GM19452 (cell line): Measurements from ENCODE around the gene CORT.
"Not testable (repeated sequence)": the region's sequence is repeated elsewhere in the genome, so short reads cannot be mapped to it uniquely, and the experiment has no call there.

Source experiments
- ATAC-seq: cut with Tn5 transposase; IDR thresholded peaks from one replicate; pipeline ENCODE4 v1.9.1; 2021; ENCODE audit not compliant: unreplicated experiment

Gene CORT

DNA sequence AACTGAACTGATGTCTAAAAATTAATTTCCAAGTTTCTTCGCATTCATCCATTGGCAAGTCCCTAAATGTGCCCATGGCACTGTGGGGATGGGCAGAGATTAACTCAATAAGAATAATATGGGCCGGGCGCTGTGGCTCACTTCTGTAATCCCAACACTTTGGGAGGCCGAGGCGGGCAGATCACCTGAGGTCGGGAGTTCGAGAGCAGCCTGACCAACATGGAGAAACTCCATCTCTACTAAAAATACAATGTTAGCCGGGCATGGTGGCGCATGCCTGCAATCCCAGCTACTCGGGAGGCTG, 24.4 kb downstream of the CORT start:
- ATAC-seq = not testable (repeated sequence)

DNA sequence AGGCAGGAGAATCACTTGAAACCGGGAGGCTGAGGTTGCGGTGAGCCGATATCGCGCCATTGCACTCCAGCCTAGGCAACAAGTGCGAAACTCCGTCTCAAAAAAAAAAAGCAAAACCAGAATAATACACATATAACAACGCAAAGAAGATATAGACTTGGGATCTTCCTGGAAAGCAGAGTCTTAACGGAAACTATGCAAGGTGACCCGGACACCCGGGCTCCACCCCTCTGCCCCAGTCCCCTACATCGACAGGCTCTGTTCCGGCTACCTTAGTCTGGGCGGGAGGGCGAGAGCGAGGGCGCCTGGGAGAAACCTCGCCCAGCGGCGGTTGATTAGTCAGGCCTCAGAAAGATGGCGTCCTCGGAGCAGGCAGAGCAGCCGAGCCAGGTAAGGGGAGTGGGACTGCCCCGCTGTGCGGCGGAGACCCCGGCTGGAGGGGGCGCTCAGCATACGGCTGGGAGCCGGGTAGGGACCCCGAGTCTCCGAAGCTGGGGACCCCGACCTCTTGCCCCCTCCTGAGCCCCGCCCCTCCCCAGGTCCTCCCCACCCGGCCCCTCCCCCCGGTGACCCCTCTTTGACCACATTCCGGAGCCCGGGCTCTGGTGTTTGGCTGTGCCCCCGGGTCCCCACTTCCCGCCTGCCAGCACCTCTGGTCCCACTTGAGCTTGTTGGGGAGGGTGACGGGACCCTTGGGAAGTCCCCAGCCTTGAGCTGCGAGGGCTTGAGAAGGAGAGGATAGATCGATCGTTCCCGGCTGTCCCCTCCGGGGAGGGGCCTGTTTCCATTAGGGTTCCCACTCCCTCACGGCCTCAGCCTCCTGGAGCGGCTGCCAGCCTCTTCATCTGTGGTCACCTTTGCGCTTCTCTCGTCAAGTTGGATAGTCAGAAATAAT, 25.0 kb downstream of the CORT start, which contains the start of gene PEX14:
Gene PEX14, plus strand, starts transcription at position 338 of the 895 bp plus-strand sequence. Its CDS starts 17 bp downstream, at position 355.
- peak; percentile 57 for ATAC-seq

DNA sequence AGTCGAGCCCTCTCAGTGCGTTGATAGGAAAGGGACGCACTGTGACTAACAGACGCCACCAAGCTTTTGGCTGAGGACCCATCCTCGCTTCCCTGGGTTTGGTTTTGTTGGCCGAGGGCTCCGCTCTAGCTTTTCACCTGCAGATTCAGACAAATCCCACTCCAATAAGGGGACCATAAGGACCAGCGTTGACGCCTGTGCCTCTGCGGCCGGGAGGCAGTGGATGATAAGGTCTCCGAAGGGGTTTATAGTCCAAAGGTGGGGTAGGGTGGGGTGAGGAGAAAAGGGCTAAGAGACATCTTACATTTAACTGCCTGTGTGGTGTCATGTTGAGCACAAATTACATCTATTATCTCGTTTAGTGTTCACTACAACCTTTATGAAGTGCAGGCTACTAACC, 25.7 kb downstream of the CORT start:
- no peak for ATAC-seq

DNA sequence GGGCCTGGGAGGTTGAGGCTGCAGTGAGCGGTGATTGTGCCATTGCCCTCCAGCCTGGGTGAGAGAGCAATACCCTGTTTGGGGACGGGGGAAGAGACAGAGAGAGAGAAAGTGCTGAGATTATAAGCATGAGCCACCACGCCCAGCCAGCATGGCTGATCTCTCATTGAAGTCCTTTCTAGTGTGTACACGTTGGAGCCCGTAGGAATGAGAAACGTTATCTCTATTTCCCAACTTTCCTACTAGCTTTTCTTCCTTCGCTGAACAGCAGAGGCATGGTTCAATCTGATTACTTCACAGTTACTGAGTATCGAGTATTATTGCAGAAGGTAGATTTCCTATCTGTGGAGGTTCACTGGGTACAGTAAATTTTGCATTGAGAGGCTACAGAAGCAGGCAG, 29.5 kb downstream of the CORT start:
- no peak for ATAC-seq

DNA sequence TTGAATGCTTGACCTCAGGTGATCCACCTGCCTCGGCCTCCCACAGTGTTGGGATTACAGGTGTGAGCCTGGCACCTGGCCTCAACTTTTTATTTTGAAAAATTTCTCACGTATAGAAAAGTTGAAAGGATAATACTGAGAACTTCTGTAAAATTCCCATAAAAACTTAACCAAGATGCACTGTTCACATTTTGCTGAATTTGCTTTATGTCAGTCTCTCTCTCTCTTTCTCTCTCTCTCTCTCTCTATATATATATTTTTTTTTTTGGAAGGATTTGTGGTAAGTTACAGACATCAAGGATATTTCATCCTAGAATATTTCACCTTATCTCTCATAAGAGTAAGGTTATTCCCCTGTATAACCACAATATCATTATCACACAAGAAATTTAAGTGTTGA, 30.8 kb downstream of the CORT start:
- ATAC-seq = no peak

DNA sequence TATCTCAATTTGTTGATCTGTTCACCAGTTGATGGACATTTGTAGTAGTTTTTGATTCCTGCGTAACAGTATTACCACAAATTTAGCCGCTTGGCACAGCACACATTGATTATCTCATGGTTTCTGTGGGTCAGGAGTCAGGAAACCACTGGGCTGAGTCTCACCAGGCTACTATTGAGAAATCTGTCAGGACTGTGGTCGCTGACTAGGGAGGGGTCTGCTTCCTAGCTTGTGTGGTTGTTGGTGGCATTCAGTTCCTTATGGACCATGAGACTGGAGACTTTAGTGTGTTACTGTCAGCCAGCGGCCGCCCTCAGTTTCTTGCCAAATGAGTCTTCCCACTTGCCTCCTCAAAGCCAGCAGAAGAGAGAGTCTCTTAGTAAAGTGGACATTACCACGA, 34.7 kb downstream of the CORT start:
- no peak for ATAC-seq

DNA sequence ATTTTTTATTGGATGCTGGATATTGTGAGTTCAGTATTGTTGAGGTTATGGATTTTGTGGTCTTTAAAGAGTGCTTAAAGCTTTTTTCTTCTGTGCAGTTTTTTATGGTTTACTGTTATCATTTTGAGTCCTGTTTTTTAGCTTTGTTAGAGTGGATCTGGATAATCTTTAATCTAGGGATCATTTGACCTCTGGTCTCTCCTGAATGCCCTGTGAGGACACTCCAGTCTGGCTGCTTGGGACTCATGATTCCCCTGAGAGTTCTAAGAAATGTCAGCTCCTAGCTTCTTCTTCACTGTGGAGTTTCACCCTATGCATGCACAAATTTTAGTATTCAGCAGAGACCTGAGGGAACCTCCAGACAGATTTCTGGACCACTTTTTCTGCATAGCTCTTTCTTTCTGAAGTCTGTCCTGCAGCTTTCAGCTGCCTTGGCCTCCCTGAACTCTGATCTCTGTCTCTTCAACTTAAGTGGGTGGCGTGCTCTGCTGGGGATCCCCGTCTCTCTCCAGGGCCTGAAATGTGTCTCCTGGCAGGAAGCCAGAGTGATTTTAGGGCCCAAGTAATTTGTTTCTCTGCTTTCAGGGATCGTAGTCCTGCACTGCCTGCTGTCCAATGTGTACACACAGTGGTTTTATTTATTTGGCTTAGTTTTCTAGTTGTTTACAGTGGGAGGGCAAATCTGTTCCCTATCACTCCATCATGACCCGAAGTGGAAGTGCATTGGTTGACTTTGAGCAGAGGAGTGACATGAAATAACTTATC, 39.6 kb downstream of the CORT start:
- ATAC-seq = no peak

DNA sequence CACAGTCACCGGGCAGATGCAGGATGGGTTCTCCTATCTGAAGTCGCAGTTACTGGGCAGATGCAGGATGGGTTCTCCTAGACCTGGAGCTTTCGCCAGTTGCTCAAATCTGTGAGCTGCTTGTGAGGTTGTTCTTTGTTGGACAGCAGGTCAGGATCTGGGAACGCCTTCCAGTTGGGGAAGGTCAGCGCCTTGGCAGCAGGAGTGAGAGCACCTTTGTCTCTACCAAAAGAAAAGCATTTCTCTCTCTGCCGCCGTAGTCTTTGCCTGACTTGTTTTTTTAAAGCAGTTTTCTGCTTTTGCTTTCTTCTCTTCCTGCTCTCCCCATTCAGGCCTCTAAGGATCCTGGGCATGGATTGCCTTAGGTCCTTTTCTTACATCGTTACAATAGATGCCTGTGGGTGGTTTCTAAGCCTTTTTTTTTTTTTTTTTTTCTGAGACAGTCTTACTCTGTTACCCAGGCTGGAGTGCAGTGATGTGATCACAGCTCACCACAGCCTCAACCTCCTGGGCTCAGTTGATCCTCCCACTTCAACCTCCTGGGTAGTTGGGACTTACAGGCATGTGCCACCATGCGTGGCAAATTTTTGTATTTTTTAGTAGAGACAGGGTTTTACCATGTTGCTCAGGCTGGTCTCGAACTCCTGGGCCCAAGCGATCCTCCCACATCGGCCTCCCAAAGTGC, 40.6 kb downstream of the CORT start:
- ATAC-seq = no peak

DNA sequence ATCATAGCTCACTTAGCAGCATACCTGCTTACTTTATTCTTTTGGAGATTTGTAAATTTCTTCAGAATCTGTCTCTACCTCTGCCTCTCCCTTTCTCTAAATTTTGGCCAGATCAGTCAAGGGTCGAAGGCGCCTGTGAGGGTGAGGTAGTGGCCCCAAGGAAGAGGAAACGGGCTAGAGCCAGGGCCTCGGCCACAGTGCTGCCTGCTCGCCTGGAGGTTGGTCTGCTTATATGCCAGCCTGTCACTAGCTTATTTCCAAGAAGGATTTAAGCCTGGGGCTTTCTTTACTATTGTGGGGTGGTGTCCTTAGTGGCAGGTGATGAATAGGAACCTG, 44.6 kb downstream of the CORT start:
- no peak for ATAC-seq

DNA sequence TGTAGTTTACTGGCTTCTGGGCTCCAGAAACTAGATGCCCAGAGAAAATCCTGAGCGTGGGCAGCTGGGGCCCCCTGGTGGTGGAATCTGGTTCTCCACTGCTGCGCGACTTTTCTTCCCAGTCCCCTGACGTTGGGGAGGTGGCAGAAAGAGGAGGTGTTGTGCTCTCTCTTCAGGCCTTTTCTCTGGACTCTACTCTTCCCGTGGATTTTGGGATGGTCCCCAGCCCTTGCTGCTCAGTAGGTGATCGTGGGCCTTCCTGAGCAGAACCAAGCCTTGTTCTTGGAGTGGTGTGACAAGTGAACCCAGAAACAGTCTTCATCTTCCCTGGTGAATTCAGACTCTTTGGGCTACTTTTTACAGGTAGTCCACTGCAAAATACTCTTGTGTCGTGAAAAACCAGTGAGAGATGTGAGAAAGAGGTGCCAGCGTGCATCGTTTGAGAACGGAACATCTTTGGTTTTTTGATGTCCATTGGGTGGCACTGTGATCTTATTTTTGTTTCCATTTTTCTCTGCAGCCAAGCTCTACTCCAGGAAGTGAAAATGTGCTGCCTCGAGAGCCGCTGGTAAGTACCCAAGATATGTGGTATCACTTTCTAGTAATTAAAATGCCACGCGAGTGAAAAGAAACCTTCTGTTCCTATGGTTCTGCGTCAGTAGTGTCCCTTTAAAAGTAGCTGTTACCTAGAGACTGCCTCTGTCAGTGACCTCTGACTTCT, 45.1 kb downstream of the CORT start:
- peak; percentile 82 for ATAC-seq

DNA sequence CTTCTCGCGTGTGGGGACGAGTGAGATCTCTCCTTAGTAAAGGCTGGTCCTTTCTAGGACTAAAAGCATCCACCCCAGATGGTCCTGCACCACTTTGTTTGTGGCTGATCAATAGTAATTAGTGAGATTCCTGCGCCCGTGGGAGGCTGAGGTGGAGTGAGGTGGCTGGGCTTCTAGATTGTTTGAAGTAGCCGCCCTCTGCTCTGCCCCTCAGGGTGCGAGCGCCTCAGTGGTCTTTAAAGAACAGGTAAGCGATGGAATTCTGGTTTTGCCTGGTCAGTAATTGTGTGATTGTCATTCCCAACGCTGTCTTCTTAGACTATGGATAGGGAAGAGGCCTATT, 45.6 kb downstream of the CORT start:
- no peak for ATAC-seq

DNA sequence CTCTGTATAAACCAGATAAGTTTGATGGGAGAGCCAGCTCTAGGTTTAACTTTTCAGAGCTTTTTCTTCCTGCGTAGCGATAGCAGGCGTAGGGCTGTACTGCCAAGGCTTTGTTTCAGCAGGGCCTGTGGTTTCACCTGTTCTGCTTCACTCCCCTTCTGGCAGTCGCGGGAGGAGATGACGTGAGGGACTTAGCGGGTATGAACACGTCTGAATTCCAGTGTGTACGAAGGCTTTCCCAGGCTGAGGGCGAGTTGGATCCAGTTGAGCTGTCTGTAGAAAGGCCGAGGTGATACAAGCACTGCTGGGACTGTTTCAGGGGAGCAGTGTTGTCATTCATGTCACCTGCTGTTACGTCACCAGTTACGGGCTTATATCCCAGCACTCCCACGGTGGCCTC, 46.1 kb downstream of the CORT start:
- ATAC-seq = no peak

DNA sequence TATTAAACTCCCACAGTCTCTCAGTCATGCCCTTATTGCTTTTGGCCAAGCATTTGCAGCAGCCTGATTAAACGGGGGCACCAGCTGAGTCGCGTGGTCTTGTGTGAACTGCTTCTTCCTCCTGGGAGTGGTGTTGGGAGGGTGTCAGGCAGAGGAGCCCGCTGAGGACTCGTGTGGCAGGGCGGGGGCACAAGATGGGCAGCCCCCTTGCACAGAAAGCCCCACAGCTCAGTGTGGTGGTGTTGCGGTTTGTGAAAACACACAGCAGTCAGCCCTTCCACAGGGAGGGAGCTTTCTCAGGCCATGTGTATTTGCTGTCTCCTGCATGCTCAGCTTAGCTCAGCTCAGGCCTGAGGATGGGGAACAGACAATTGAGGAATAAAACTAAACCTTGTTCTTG, 47.3 kb downstream of the CORT start:
- ATAC-seq = no peak

DNA sequence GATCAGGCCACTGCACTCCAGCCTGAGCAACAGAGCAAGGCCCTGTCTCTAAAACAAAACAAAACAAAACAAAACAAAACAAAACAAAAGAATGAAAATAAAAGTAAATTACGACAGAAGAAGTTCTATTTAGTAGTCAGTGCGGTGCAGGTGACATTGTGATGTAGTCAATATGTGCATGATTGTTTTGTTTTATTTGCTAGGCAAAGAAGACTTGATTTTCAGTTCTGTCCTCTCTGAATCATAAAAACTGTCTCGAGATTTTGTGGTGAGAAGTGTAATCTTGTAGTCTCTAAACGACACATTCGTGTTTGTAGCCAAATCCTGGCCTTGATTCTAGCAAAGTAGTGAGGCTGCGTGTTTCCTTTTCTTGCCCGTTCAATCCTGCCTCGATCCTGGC, 48.4 kb downstream of the CORT start:
- ATAC-seq = no peak
